ENCODE results near the gene DPEP2.
"Not testable (repeated sequence)": the region's sequence is repeated elsewhere in the genome, so short reads cannot be mapped to it uniquely, and the experiment has no call there.

Gene DPEP2

DNA sequence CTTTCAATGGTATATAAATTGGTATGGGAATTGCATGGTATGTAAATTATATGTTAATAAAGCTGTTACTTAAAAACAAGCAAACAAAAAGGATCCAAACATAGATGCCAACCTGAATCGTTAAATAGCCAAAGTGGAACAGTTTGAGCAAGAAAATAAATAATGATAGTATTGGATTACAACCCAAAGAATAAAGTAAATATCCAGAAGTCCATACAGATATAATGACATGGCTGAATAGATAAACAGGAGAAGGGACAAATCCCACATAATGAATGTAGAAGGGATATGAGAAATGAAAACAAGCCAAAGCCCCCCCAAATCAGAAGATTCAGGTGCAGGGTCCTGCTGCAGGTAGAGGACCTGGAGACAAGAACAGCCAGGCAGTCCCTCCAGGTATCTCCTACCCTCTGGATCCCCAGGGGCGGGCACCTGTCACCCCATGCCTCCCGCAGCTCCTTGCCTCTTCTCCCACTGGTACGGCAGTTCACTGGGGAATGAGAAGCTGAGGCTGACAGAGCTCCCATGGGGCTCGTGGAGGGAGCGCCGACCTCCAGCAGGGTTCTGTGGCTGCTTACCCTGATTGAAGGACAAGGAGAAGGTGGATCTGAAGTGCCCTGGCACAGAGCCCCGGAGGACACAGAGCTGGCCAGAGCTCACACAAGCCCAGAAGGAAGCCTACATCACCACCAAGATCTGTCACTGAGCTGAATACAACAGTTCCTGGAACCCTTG, 45.5 kb downstream of the DPEP2 start:
- DNase-seq (ENCODE audit: low read depth in 2 of 2) = no peak

DNA sequence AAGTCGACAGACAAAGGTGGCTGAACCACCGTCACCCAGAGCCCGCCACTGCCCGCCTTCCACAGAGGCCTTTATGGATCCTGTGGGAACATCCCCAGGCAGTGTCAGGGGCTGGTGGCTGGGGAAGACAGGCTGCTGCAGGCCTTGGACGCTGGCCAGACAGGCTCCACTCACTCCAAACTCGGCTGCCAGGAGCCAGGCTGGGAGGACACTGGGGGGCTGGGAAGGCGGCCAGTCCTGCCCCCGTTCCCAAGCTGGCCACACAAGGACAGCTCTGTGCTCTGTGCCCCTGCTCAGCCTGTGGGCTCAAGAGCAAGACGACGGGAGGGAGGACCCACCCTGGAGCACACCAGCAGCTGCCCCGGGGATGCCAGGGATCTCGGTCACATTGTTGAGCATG, 47.8 kb downstream of the DPEP2 start:
- no peak for DNase-seq (ENCODE audit: low read depth in 2 of 2)

DNA sequence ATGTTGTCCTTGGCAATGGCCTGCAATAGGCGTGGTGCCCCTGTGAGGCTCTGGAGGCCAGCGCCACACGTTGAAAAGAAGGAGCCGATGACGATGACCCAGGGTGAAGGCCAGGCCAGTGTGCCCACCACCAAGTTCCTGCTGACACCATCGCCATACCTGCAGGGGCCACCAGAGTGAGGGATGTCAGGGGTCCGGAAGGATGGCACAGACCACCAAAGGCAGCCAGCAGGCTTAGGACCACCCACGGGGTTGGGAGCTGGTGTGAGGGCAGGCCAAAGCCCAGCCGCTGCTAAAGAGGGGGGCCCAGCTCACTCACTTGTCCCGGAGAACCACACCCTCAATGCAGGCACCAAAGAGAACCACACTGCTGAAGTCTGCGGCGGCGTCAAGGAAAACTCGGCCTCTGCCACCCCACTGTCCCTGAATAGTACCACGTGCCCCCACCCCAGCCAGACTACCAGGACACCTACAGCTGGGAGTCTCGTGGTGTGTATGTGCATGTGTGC, 48.9 kb downstream of the DPEP2 start:
- no peak for DNase-seq (ENCODE audit: low read depth in 2 of 2)

DNA sequence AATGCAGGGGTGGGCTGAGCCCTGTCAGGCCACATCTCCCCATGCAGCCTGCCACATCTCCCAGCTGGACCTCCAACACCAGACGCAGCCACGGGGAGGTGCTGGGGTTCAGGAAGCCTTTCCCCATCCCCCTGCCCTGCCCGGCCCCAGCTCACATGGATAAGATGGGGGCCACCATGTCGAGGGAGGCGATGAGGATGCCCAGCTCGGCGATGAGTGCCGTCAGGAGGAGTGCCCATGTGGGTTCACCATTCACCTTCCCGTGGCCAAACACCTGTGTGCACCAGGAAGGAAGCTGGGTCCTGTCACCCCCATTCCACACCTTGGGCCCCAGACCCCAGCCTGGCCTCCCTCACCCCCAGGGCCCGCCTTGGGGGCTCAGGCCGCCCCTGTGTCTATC, 49.6 kb downstream of the DPEP2 start:
- no peak for DNase-seq (ENCODE audit: low read depth in 2 of 2)

DNA sequence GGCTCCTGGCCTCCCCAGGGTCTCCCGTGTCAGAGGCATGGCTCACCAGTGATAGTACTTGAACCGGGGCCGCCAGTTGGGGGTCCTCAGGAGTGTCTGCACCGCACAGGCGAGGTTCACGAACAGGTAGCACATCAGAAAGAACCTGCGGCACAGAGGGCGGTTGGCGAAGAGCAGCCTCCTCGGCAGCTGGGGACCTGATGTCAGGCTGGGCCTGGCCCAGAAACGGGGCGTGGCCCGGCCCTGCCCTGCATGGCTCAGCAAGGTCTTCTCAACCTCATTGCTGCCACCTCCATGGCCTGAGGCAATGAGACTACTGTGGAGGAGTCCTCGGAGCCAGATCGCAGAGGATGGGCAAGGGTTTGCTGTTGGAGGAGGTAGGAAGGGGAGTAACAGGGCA, 51.3 kb downstream of the DPEP2 start:
- DNase-seq (ENCODE audit: low read depth in 2 of 2) = no peak

DNA sequence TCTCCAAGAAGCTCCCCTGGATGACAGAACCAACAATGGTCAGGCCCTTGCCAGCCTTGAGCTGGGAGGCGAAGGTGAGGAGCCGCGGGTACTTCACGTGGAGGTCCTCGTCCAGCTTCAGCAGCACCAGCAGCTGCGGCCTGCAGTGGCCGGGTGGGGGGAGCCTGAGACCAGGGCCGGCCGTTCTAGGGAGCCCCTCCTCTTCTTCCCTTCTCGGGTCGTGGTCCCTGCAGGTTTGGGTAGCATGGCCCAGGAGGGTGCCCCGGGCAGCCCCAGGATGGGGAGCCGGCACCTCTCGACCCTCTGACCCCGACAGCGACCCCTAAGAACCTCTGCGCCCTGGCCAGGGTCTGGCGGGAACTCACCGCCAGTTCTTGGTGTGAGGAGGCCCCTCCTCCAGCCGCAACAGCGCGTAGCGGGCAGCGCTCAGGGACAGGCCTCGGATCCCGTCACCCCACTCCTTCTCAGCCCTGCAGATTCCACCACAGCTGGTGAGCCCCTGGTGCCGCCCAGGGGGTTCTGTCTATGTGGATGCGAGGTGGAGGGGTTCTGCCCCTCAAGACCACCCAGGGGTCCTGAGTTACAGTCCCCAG, 52.2 kb downstream of the DPEP2 start:
- no peak for DNase-seq (ENCODE audit: low read depth in 2 of 2)

DNA sequence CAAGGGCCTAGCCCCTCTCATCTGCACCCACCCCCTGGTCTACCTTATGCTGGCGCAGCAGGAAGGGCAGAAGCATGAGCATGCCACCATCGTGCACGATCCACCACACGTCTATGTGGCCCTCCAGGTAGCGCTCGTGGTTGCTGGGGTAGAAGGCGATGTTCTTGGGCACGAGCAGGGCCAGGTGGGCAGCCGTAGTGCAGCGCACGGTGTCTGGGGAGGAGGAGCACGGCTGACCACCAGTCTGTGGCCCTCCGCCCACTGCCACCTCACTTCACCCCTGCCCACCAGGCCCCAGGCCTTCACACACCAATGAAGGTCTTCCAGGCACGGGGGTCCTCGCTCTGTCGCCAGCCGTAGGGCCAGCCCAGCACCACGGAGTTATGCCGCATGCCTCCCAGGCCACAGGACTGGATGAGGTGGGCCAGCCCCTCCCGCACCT, 53.1 kb downstream of the DPEP2 start:
- no peak for DNase-seq (ENCODE audit: low read depth in 2 of 2)

DNA sequence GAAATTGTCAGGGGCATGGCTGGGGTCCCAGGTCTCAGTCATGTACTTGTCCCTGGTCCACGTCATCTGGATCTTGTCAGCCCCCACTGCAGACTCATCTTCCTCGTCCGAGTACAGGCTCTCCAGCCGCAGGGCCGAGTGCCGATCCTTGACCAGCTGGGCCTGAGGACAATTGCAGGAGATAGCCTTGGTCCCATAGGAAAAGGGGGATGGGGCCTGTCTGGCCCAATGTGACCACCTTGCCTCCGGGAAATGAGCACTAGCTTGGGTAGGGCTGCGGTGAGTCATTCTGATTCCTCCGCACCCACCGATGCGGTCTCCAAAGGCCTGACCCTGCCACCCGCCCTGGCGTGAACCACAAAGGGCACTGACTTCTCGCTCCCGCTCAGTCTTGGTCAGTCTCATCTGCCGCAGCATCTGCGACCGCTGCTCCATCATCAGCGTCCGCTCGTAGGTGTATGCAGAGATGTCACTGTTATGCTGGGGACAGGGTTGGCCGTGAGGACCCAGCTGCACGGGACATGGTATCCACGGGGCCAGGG, 53.8 kb downstream of the DPEP2 start:
- DNase-seq (ENCODE audit: low read depth in 2 of 2) = no peak

DNA sequence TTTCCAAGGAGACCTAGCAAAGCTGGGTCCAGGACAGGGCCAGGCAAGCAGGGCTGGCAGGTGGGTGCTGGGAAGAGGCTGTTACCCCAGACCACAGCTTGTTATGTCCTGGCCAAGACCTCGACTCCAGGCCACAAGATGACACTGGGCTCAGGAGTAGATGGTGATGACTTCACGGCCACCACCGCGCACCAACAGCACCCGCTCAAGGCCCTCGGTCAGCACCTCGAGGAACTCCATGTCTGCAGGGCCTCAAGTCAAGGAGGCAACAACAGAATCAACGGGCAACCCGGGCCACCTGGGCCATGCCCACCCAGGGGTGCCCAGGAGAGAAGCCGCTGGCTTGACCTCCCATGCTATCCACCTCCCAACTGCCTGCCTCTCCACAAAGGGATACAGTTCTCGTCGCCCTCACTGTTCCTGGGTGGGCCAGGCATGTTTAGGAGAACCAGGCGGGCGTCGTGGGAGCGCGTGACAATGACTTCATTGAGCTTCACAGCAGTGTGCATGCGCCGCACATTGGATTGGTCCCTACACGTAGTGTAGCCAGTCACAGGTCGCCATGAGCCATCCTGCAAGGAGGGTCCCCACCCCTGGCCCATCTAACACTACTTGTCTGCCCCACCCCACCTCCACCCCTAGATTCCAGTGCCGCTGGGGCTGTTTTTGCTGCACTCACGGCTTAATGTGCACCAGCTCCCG, 54.4 kb downstream of the DPEP2 start:
- no peak for DNase-seq (ENCODE audit: low read depth in 2 of 2)

DNA sequence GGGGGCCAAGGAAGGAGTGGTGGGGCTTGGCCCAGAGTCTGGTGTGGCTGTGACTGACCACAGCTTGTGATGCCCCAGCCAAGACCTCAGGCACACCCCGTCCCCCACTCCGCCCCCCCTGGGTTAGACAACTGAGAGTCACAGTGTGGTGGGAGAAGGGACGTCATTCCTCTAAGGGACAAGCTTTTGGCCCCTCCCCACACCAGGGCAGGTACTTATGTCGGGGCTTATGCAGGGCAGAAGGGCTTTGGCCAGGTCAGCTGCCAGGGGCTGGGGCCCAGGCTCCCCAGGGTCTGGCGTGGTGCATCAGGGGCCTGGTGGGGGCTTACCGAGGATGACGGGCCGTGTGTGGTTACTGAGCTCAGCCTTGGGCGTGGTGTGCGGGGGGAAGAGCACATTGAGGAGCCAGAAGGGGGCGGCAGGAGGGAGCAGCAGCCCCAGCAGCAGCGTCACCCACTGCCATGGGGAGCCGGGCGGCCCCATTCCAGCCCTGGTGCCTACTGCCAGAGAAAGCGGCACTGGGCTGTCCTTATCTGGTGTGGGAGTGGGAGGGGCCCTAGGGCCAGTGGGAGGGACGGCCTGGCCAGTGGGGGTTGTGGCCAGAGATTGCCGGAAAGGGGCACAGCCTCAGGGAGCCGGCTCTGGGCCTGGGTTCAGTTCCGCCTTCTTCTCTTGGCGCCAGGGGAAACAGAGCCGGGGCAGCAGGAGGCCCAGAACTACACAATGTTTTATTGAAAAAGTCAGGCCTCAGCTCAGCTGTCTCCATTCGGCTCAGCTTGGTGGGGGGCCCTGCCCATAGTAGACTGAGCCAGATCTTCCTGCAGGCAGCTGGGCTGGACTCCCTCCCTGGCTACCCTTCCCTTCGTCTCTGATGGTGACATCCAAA, 55.4 kb downstream of the DPEP2 start, which contains the start of gene LCAT:
LCAT (minus strand) TSS at position 502 of the 886 bp plus-strand sequence; CDS start at position 483, 19 bp downstream.
- DNase-seq (ENCODE audit: low read depth in 2 of 2) = no peak

DNA sequence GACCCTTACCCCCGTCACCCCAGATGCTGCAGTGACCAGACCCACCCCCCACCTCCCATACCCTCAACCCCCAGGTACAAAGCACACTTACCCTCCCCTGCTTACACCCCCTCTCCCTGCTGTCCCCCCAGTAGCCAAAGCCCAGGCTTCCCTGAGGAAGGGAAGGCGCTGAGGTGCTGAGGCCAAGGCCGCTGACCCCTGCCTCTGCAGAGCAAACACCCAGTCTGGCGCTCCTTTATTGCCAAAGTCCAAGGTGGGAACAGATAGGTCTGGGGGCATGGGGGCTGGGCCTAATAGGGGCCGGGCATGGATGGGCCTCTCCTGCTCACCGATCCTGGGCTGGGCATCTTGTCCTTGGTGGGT, 56.0 kb downstream of the DPEP2 start:
- DNase-seq (ENCODE audit: low read depth in 2 of 2) = no peak

DNA sequence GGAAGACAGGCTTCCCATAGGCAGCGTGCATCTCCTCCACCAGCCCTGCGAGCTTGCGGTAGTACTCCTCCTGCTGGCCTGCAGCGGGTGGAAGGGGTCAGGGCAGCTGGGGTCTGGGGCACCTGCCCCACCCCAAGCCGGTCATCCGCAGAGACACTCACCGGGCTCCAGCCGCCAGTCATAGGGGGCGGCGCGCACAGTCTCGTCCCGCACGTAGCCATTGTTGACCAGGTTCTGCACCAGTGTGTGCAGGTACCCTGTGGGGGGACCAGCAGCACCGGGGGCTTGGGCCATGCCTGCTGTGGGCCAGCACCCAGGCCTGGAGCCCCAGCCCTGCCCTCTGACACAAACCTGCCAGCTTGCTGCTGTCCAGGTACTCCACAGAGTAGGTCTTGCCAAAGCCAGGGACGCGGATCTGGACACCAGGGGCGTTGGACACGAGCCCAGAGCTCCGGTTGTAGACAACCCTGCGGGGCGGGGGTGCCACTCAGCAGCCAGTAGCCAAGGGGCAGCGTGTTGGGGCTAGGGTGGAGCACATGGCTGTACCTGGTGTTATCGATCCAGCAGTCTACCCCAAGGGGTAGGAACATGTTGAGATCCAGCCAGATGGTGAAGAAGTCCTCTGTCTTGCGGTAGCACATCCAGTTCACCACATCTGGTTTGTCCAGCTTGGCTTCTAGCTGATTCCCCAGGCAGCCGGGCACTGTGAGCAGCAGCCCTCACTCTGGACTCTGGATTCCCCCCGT, 56.6 kb downstream of the DPEP2 start:
- no peak for DNase-seq (ENCODE audit: low read depth in 2 of 2)

DNA sequence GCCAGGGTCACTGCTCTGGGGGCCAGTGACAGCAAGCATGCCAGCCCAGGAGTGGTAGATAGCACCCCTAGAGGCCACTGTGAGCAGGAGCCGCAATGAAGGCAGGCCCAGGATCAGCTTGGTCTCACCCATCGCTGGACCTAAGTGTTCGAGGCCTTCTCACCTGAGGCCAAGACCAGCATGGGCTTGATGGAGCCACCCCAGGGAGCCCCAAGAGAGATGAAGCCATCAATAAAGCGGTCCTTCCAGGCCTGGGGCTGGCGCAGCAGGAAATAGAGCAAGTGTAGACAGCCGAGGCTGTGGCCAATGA, 57.1 kb downstream of the DPEP2 start:
- no peak for DNase-seq (ENCODE audit: low read depth in 2 of 2)

DNA sequence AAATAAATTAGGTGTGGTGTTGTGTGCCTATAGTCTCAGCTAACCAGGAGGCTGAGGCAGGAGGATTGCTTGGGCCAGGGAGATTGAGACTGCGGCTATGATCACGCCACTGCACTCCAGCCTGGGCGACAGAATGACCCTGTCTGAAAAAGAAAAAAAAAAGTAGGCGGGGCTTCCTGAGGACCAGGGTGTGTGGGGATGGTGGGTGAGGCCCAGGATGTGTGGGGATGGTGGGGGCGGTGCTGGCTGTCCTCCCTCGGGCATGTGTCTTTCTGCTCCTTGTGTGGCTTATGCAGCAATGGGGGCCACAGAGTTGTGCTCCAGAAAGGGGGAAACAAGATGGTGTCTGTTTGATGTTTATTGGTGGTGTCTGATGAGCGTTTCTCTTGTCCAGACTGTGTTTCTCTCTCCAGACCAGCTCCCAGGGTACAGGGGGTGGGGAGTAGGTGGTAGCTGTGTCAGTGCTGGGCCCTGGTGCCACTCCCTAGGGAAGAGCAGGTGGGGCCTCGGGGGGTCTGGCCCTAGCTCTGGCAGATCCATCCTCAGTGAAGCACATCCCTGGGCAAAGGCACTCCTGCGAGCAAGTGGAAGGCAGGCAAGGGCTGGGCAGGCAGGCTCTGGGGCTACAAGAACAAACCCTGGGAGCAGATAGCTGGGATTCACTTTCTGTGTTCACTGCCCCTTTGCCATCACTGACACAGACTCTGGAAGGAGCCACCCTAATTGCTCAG, 57.6 kb downstream of the DPEP2 start:
- DNase-seq (ENCODE audit: low read depth in 2 of 2) = no peak

DNA sequence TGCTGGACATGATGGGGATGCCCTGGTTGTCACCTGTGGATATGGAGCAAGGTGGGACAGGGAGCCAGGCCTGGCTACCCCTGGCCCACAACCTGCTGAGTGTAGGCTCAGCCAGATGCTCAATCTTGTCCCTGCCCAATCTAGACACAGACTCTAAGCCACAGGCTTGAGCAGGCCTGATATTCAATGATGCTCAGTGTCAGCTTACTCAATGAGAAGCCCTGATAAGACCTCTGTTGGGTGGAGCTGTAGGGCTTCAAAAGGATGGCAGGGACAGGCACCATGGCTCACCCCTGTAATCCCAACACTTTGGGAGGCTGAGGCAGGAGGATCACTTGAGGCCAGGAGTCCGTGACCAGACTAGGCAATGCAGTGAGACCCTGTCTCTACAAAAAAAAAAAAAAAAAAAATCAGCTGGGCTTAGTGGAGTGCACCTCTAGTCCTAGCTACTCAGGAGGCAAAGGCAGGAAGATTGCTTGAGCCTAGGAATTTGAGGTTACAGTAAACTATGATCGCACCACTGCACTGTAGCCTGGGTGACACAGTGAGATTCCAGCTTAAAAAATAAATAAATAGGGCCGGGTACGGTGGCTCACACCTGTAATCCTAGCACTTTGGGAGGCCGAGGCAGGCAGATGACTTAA, 58.7 kb downstream of the DPEP2 start:
- DNase-seq (ENCODE audit: low read depth in 2 of 2) = no peak

DNA sequence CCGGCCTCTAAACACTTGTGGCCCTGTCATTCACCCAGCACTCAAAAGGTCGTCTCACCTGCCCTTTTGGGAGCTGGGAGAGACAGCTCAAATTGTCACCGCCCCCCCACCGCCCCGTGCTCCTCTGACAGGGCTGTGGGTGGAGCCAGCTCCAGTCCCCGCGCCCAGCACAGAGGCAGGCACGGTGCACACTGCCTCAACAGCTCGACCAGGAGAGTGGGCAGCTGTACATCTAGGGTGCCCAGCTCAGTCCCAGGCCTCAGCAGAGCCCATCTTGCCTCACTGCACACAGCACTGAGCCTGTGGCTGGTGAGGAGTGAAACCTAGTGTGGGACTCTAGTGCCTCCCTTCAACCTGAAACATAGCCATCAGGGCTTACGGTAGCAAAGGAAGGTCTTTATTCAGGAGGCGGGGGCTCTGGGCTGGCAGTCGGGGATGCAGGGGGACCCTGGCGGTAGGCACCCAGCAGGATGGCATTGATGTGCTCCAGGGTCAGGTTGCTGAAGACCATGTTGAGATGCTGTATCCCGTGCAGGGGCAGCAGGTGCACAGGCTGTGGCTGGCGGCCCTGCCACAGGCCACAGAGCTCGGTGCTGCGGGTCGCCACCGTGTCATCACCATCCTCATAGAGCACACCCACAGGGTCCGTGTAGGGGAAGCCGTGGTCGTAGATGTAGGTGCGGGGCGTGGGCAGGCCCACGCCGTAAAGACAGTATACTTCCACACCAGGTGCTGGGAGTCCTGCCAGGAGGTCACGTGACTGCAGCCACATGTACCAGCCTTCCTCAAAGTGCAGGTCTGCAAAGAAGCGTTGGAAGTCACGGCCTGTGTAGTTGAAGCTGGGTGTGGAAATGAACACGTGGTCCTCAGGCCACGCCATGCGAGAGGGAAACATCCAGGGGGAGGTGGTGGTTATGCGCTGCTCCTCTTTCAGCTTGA, 59.5 kb downstream of the DPEP2 start:
- no peak for DNase-seq (ENCODE audit: low read depth in 2 of 2)

DNA sequence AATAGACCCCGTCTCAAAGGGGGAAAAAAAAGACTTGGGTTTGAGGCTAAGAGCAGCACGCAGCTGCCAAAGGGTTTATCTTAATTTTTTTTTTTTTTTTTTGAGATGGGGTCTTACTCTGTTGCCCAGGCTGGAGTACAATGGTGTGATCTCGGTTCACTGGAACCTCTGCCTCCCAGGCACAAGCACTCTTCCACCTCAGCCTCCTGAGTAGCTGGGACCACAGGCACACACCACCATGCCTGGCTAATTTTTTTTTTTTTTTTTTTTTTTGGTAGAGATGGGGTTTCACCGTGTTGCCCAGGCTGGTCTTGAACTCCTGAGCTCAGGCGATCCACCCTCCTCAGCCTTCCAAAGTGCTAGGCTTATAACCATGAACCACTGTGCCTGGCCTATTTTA, 61.6 kb downstream of the DPEP2 start:
- not testable (repeated sequence) for DNase-seq (ENCODE audit: low read depth in 2 of 2)
